Measurements from ENCODE around the gene EPHA5. TPM values are rescaled to one million over a fixed set of nuclear protein-coding genes. Genes with fewer than 3 reads are reported as not detected.

Gene EPHA5
- total and polyA plus RNA-seq, 9 of the 15 experiments (the other 6 are each of a cell fraction or from before 2014, with no cell fraction given): 0.04 TPM; not detected in 8

GRCh38 chr4:65538571-65538970 lies 131.7 kb downstream of the EPHA5 start:
- H3K9me3 ChIP-seq (replicated peaks; ENCODE audit: control insufficient read depth, insufficient read depth, low read depth, low read length): no peaks in the 10 kb centered on the region; the same call in 1 of the 2 replicates
- BruUV-seq (replicated peaks): no TSS peak
- H2AFZ ChIP-seq (ENCODE audit: low read depth, low read length): no peak overlapping the region
- H3K4me3 ChIP-seq: no peak overlapping the region
- no peak overlapping the region for H3K9ac ChIP-seq (ENCODE audit: insufficient read depth in 1 of 2, low read depth in 2 of 2, low read length in 2 of 2)
- H3K36me3 ChIP-seq (ENCODE audit: control insufficient read depth, insufficient read depth, low read length): no peaks in the 10 kb centered on the region
- ATAC-seq (no peak), DNase-seq (ENCODE audit: extremely low read depth in 1 of 4, low spot score in 3 of 4) (no peak), FAIRE-seq (no peak)
- intact Hi-C loops (cut with micrococcal nuclease): no loop called here
- H3K4me1 ChIP-seq (replicated peaks in 1 of 2; ENCODE audit: control insufficient read depth in 2 of 2, insufficient read depth in 2 of 2, low read length in 2 of 2): no peaks in the 10 kb centered on the region
- no peaks in the 10 kb centered on the region for H3K79me2 ChIP-seq (ENCODE audit: control insufficient read depth, insufficient read depth, low read length)
- no peak overlapping the region for H3K27ac ChIP-seq (ENCODE audit: extremely low read depth, low read depth, low read length)
- no peaks in the 10 kb centered on the region for H3K27me3 ChIP-seq (ENCODE audit: control insufficient read depth in 2 of 2, insufficient read depth in 2 of 2, low read length in 2 of 2)
- 0% methylated on average over 2 of the region's 3 CpGs for WGBS (ENCODE audit: insufficient coverage, low coverage, missing lambda C conversion rate)
- H3K9me1 ChIP-seq (ENCODE audit: control insufficient read depth, insufficient read depth, low read length): no peaks in the 10 kb centered on the region
- in situ Hi-C loops (cut with MboI): no loop called here
- CTCF ChIA-PET (ENCODE audit: low intra/inter-chr PET ratio): no interaction called here
- H3K4me2 ChIP-seq (ENCODE audit: insufficient read depth, low read length): no peak overlapping the region
- no peaks in the 10 kb centered on the region for H4K20me1 ChIP-seq (replicated peaks; ENCODE audit: control insufficient read depth, insufficient read depth, low read length)
- POLR2A ChIA-PET: no interaction called here
- TF ChIP-seq TCF7L2 (IDR thresholded peaks at IDR 0.05; ENCODE audit: low read depth, low read length): no peak
- TF ChIP-seq ZNF79 (CRISPR knock-in tag; IDR thresholded peaks at IDR 0.05; ENCODE audit: low read depth): no peak
- TF ChIP-seq FOXK1 (CRISPR knock-in tag; IDR thresholded peaks at IDR 0.05; ENCODE audit: borderline replicate concordance): no peak
- no peak for TF ChIP-seq MAFK (IDR thresholded peaks at IDR 0.05; ENCODE audit: low read length)
- no peak for TF ChIP-seq ARID3A (IDR thresholded peaks at IDR 0.05; ENCODE audit: borderline replicate concordance, low read depth, low read length)
- no peak for TF ChIP-seq HDAC6 (IDR thresholded peaks at IDR 0.05; ENCODE audit: low read depth, low read length)

All from K562 (cell line).